HG03060 (cell line): ENCODE results near the gene TTYH1.

Experiments used
- ATAC-seq: cut with Tn5 transposase; IDR thresholded peaks from one replicate; pipeline ENCODE4 v1.9.1; 2021; ENCODE audit warnings: low read depth, moderate number of reproducible peaks; ENCODE audit not compliant: unreplicated experiment

The TTYH1 gene

GRCh38 chr19:54421169-54421516, 5.9 kb downstream of the TTYH1 start:
- ATAC-seq, result no peak

- no peak for ATAC-seq
These were observed 6.3 kb downstream of the TTYH1 start for GRCh38 chr19:54421521-54421920.

DNA sequence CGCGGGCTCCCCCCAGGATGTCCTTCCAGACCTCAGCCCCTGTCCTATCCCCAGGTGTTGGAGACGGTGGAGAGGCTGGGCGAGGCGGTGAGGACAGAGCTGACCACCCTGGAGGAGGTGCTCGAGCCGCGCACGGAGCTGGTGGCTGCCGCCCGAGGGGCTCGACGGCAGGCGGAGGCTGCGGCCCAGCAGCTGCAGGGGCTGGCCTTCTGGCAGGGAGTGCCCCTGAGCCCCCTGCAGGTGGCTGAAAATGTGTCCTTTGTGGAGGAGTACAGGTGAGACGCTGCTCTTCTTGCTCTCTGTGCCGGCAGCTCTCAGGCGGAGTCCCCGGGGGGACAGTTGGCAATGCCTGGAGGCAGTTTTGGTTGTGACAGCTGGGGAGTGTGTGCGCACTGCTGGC, 6.9 kb downstream of the TTYH1 start:
- ATAC-seq, result no peak

DNA sequence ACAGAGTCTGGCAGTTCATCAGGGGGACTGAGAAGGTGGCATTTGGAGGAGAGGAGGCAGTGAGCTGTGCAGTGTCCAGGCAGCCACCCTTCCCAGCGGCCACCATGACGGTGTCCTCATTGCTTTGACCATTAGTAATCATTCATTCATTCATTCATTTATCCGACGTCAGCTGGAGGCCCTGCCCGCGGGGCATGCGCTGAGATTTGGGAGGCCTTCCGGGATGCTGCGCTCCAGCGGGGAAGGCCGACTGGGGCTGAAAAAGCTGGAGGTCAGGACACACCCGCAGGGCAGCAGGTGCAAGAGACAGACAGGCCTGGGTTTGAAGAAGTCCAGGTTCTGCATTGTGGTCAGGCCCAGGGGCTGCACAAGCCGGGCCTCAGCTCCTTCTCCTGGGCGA, 8.9 kb downstream of the TTYH1 start:
- ATAC-seq, result no peak

DNA sequence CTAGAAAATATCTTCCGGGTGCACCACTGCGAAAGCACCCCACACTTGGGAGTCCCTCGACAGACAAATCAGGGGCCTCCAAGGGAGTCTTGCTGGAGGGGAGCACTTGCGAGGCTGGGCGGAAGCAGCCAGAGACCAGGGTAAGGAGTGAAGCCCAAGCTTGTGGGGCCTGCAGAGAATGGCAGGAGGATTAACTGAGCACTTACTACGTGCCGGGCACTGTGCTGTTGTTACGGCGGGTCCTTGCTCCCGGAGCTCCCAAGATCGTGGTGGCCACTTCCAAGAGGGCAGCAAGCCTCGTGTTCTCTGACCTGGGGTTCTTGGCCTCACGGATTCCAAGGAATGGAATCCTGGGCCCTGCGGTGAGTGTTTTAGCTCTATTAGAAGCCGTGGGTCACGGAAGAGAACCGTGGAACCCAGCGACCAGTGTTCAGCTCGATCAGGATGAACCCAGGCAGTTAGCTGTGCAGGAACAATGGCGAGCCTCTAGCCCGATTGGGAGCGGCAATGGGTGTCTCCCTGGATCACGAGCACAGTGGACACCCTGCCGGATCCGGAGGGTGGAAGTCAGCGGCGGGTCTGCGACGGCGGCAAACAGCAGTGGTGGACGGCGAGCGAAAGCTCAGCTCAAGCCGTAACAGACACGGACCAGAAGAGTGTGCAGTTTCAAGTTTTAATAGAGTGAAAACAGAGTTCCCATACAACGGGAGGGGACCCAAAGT, 9.6 kb downstream of the TTYH1 start:
- ATAC-seq, result no peak

DNA sequence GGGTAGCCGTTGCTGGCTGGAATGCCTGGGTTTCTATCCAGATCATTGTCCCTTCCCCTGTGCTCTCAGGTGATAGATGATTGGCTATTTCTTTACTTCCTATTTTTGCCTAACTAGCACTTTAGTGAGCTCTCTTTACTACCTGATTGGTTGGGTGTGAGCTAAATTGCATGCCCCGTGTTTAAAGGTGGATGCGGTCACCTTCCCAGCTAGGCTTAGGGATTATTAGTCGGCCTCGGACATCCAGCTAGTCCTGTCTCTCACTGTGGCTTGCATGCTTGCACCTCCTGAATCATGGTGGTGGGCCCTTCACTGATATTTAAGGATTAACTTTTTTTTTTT, 10.1 kb downstream of the TTYH1 start:
- ATAC-seq, result no peak

- no peak for ATAC-seq
These were observed 11.1 kb downstream of the TTYH1 start for GRCh38 chr19:54426291-54426931.

- no peak for ATAC-seq
These were observed 12.3 kb downstream of the TTYH1 start for GRCh38 chr19:54427586-54427985.

- ATAC-seq, result no peak
These were observed 13.3 kb downstream of the TTYH1 start for GRCh38 chr19:54428323-54429175.

- ATAC-seq, result no peak
These were observed 13.9 kb downstream of the TTYH1 start for GRCh38 chr19:54429176-54429495.

DNA sequence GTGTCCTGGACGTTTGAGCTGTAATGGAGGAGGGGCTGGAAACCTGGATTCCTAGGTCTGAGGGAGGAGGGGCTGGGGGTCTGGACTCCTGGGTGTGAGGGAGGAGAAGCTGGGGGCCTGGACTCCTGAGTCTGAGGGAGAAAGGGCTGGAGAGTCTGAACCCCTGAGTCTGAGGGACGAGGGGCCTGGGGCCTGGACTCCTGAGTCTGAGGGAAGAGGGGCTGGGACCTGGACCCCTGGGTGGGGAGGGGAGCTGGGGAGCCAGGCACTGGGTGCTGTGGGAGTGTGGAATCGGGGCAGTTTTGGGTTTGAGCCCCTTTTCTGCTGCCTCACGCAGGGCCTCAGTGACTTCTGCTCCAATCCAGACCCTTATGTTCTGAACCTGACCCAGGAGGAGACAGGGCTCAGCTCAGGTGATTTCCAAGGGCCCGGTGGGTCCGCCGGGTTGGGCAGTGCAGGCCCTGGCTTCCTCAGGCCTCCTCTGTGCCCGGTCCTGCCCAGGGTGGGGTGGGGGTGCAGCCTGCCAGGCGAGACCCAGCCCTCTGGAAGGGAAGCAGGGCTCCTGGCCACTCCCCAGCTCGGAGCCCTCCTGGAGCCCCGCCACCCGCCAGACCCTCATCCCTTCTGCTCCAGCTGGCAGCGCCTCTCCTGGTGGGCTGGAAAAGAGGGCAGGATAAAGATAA, 14.4 kb downstream of the TTYH1 start:
- ATAC-seq, result no peak

DNA sequence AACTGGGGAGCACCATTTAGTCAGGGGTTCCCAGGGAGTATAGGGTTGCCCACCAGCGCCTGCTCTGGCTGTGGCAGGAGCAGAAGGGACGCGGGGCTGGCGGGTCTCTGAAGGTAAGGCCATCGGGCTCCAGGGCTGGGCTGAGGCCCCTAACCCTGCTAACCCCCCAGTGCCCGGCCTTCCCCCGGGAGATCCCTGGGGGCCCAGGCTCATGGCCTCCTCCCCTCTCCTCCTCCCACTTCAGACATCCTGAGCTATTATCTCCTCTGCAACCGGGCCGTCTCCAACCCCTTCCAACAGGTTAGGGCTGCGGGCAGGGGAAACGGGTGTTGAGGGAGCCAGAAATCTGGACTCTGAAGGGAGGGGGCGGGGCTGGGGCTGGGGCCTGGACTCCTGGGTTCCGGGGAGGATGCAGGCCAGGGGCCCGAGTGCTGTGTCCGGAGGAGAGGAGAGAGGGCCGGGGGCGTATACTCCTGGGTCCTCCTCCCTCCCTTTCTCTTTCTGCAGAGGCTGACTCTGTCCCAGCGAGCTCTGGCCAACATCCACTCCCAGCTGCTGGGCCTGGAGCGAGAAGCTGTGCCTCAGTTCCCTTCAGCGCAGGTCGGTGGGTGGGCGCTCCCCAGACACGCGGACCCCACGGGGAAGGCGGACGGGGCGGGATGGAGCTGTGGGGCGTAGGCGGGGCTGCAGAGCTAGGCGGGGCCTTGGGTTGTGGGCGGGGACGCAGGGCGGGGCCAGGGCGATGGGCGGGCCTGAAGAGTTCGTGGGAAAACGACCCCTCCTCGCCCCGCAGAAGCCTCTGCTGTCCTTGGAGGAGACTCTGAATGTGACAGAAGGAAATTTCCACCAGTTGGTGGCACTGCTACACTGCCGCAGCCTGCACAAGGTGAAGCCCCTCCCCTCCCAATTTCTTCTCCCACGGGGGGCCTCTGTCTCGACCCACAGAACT, 15.3 kb downstream of the TTYH1 start:
- no peak for ATAC-seq

GRCh38 chr19:54431255-54431838, 16.1 kb downstream of the TTYH1 start:
- ATAC-seq, result no peak

- no peak for ATAC-seq
These were observed 17.0 kb downstream of the TTYH1 start for GRCh38 chr19:54432144-54432738.

DNA sequence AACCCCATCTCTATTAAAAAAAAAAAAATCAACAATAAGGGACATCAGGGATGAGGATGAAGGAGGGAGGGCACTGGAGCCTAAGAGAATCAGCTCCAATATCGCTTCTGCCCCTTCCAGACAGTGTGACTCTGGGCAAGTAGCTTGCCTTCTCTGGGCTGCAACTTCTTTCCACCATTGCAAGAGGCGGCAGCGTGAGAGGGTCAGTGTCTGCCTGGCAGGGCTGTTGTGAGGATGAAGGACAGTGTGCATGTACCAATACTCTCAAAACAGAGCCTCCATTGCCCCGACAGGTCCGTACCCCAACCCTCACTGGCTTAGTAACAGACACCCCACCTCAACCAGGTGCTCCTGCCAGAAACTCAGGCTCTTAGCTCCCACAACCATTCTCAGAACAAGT, 18.4 kb downstream of the TTYH1 start:
- no peak for ATAC-seq

DNA sequence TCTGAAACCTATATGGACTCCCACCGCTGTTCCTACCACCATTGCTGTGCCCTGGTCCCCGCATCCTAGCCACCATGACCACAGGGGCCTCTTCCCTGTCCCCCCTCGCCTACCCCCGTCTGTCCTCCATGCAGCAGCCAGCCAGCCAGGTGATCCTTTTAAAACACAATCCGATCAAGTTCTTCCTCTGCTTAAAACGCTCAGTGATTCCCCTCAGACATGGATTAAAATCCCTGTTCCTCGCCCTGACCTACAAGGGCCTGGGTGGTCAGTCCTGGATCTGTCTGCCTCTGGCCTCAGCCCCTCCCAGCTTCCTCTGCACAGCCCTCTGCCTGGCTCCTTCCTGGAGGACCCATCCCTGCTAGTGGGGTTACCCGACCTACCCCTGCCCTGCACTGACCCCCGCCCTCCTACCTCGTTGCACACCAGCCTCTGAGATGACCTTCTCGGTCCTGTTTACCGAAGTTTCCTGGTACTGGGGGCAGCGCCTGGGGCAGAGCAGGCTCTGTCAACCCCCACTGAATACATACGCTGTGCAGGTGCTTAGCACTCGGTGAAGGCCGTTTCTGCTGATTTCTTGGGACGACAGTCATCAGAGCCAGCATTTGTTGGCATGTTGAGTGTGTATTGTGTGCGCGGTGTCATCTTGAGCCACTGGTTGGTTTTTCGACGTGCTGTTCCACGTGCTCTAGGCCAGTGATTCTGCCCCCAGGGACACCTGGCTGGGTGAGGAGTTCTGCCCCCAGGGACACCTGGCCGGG, 19.0 kb downstream of the TTYH1 start:
- no peak for ATAC-seq

- no peak for ATAC-seq
These were observed 19.6 kb downstream of the TTYH1 start for GRCh38 chr19:54434873-54435214.

GRCh38 chr19:54435551-54436016, 20.3 kb downstream of the TTYH1 start:
- no peak for ATAC-seq

DNA sequence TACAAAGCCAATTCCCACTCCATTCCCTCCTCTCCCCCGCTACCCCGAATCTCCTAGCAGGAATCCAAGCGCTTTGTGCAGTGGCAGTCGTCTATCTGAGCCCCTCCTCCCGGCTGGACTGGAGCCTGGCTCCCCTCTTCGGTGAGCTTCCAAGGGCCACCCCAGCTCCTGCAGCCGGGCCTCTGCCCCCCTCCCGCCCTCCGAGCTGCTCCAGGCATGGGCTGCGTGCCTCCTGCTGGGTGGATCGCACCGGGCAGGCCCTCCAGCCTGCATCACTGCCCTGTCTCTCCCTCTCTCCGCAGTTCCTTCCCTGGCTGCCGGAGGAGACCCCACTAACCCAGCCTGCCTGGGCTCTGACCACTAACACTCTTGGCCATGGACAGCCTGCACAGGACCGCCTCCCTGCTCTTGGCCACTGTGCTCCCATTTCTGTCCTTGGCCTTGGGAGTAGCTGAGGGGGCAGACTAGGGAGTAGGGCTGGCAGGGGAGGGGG, 20.8 kb downstream of the TTYH1 start:
- ATAC-seq, result no peak
